Activated CD8-positive, alpha-beta T cell treated with anti-CD3 and anti-CD28 coated beads, Interleukin-2, amount 10 ng/mL, durations not matched to agents 7 days and 5 days (primary cell): ENCODE data around the gene ATP9B. TPM values are rescaled to one million over a fixed set of nuclear protein-coding genes. Genes with fewer than 3 reads are reported as not detected.
A peak's percentile ranks its signal among the peaks of the same experiment; 100 is the strongest.

Source experiments
- ATAC-seq: fragments of 150-1000 bp; cut with Tn5 transposase; one replicate; pipeline ENCODE4 v1.10.0; 2021; ENCODE audit warnings: moderate library complexity
- CTCF ChIA-PET: fragments of 350-600 bp; sonication (Branson Sonifier 250); formaldehyde crosslinking; loops from one replicate; lab custom pipeline; 2021; ENCODE audit warnings: antibody characterized with exemption; lab: Charles Lee
- POLR2A ChIA-PET: fragments of 350-600 bp; sonication (Branson Sonifier 250); formaldehyde crosslinking; loops from one replicate; lab custom pipeline; 2021; ENCODE audit warnings: antibody characterized with exemption; lab: Charles Lee
- DNase-seq: peaks from one replicate; pipeline ENCODE4 v3.0.0-alpha.2; 2020
- H3K27ac Mint-ChIP-seq: one replicate; pipeline ENCODE4 v1.8.0; 2021; ENCODE audit warnings: mild to moderate bottlenecking, mixed read lengths
- H3K27me3 Mint-ChIP-seq: one replicate; pipeline ENCODE4 v1.8.0; 2021; ENCODE audit warnings: low read depth, mixed read lengths
- H3K36me3 Mint-ChIP-seq: one replicate; pipeline ENCODE4 v1.8.0; 2021; ENCODE audit warnings: low read depth, mixed read lengths
- H3K4me1 Mint-ChIP-seq: one replicate; pipeline ENCODE4 v1.8.0; 2021; ENCODE audit warnings: low read depth, mixed read lengths
- H3K4me3 Mint-ChIP-seq: one replicate; pipeline ENCODE4 v1.8.0; 2021; ENCODE audit warnings: mild to moderate bottlenecking, mixed read lengths
- H3K9me3 Mint-ChIP-seq: one replicate; pipeline ENCODE4 v1.8.0; 2022; ENCODE audit warnings: mixed read lengths; ENCODE audit not compliant: insufficient read depth
- total RNA-seq, 2 experiments: library from RNA; stranded (reverse); gene quantifications; one replicate each; pipeline ENCODE4 v1.2.3, GENCODE V29; 2021

Gene ATP9B
- total RNA-seq, 2 experiments from 2014 or later, result 24.8 to 27.3 TPM

GRCh38 chr18:79402209-79402576, 333.0 kb downstream of the ATP9B start:
- Mint-ChIP-seq H3K36me3 (peaks cover 23% of the 10 kb centered on the region), H3K9me3 (no peaks in the 10 kb centered on the region), H3K27ac (peak overlapping the region; percentile 44), H3K4me3 (peak overlapping the region; percentile 85), H3K4me1 (peaks cover 64% of the 10 kb centered on the region), H3K27me3 (no peaks in the 10 kb centered on the region)
- ChIA-PET CTCF (no interaction called here), POLR2A (interaction anchor here (1.9 kb wide), 1 partner anchor 121 kb away, joined by 10 read pairs; no protein-coding TSS in a partner anchor)
- no peak for ATAC-seq
- no peak for DNase-seq

- H3K27me3 Mint-ChIP-seq, result no peaks in the 10 kb centered on the region
- H3K4me1 Mint-ChIP-seq, result peaks cover 63% of the 10 kb centered on the region
- CTCF ChIA-PET, result interaction anchor here (0.7 to 1.2 kb wide), 5 partner anchors 13 to 120 kb away, joined by 3 to 5 read pairs (median 3); no protein-coding TSS in a partner anchor
- H3K36me3 Mint-ChIP-seq, result peaks cover 27% of the 10 kb centered on the region
- ATAC-seq (no peak), DNase-seq (no peak)
- peak overlapping the region; percentile 85 for H3K4me3 Mint-ChIP-seq
- POLR2A ChIA-PET, result interaction anchor here (1.1 to 1.3 kb wide), 2 partner anchors 10 to 631 kb away, joined by 3 to 4 read pairs; partner anchors contain the start of gene RBFA
- no peaks in the 10 kb centered on the region for H3K9me3 Mint-ChIP-seq
- peak overlapping the region; percentile 44 for H3K27ac Mint-ChIP-seq
Observed at GRCh38 chr18:79402977-79403722, 334.0 kb downstream of the ATP9B start.

GRCh38 chr18:79403723-79404566, 334.8 kb downstream of the ATP9B start:
- CTCF ChIA-PET, result interaction anchor here (0.7 to 1.8 kb wide), 6 partner anchors 12 to 119 kb away, joined by 3 to 7 read pairs (median 3); no protein-coding TSS in a partner anchor
- Mint-ChIP-seq H3K36me3 (peaks cover 27% of the 10 kb centered on the region), H3K27me3 (no peaks in the 10 kb centered on the region), H3K4me1 (peaks cover 57% of the 10 kb centered on the region), H3K27ac (peak overlapping the region; percentile 95), H3K4me3 (peak overlapping the region; percentile 85), H3K9me3 (no peaks in the 10 kb centered on the region)
- ATAC-seq (no peak), DNase-seq (no peak)
- POLR2A ChIA-PET, result interaction anchor here (1.1 to 2.5 kb wide), 3 partner anchors 10 to 630 kb away, joined by 3 to 12 read pairs (median 4); partner anchors contain the start of gene RBFA

- POLR2A ChIA-PET, result interaction anchor here (2.5 kb wide), 1 partner anchor 119 kb away, joined by 12 read pairs; no protein-coding TSS in a partner anchor
- H3K4me3 Mint-ChIP-seq, result peak overlapping the region; percentile 85
- H3K27me3 Mint-ChIP-seq, result no peaks in the 10 kb centered on the region
- CTCF ChIA-PET, result interaction anchor here (1.4 to 1.8 kb wide), 3 partner anchors 112 to 240 kb away, joined by 4 to 7 read pairs (median 6); no protein-coding TSS in a partner anchor
- H3K4me1 Mint-ChIP-seq, result peaks cover 54% of the 10 kb centered on the region
- no peaks in the 10 kb centered on the region for H3K9me3 Mint-ChIP-seq
- ATAC-seq (no peak), DNase-seq (no peak)
- peak overlapping the region; percentile 95 for H3K27ac Mint-ChIP-seq
- H3K36me3 Mint-ChIP-seq, result peaks cover 27% of the 10 kb centered on the region
Observed at GRCh38 chr18:79404567-79404910, 335.3 kb downstream of the ATP9B start.

GRCh38 chr18:79405019-79405780, 336.0 kb downstream of the ATP9B start:
- ATAC-seq (no peak), DNase-seq (no peak)
- peak overlapping the region; percentile 85 for H3K4me3 Mint-ChIP-seq
- no peaks in the 10 kb centered on the region for H3K9me3 Mint-ChIP-seq
- peaks cover 27% of the 10 kb centered on the region for H3K36me3 Mint-ChIP-seq
- H3K27ac Mint-ChIP-seq, result peak overlapping the region; percentile 95
- ChIA-PET CTCF (interaction anchor here (0.6 to 1.8 kb wide), 7 partner anchors 8 to 239 kb away, joined by 3 to 8 read pairs (median 6); no protein-coding TSS in a partner anchor), POLR2A (interaction anchor here (0.9 to 2.5 kb wide), 5 partner anchors 9 to 125 kb away, joined by 3 to 12 read pairs (median 4); no protein-coding TSS in a partner anchor)
- H3K27me3 Mint-ChIP-seq, result no peaks in the 10 kb centered on the region
- peaks cover 54% of the 10 kb centered on the region for H3K4me1 Mint-ChIP-seq

GRCh38 chr18:79405781-79406575, 336.8 kb downstream of the ATP9B start:
- DNase-seq, result peak; percentile 95
- peaks cover 53% of the 10 kb centered on the region for H3K4me1 Mint-ChIP-seq
- ATAC-seq, result peak; percentile 85
- ChIA-PET CTCF (interaction anchor here (0.6 to 1.8 kb wide), 7 partner anchors 8 to 238 kb away, joined by 3 to 8 read pairs (median 6); no protein-coding TSS in a partner anchor), POLR2A (interaction anchor here (0.6 to 2.5 kb wide), 6 partner anchors 9 to 344 kb away, joined by 3 to 12 read pairs (median 4); no protein-coding TSS in a partner anchor)
- no peaks in the 10 kb centered on the region for H3K9me3 Mint-ChIP-seq
- H3K4me3 Mint-ChIP-seq, result peak overlapping the region; percentile 71
- peaks cover 26% of the 10 kb centered on the region for H3K36me3 Mint-ChIP-seq
- no peaks in the 10 kb centered on the region for H3K27me3 Mint-ChIP-seq
- H3K27ac Mint-ChIP-seq, result peak overlapping the region; percentile 95

GRCh38 chr18:79406708-79407107, 337.5 kb downstream of the ATP9B start:
- H3K4me3 Mint-ChIP-seq, result peak overlapping the region; percentile 71

GRCh38 chr18:79409313-79409712, 340.1 kb downstream of the ATP9B start:
- Mint-ChIP-seq H3K9me3 (no peaks in the 10 kb centered on the region), H3K4me3 (no peak overlapping the region), H3K27ac (no peak overlapping the region), H3K27me3 (no peaks in the 10 kb centered on the region), H3K4me1 (peaks cover 24% of the 10 kb centered on the region), H3K36me3 (peaks cover 39% of the 10 kb centered on the region)
- ATAC-seq (no peak), DNase-seq (no peak)
- CTCF ChIA-PET, result no interaction called here
- POLR2A ChIA-PET, result no interaction called here

More at GRCh38 chr18:79406708-79407107, 337.5 kb downstream of the ATP9B start:
- DNase-seq (no peak), ATAC-seq (no peak)
- peaks cover 23% of the 10 kb centered on the region for H3K36me3 Mint-ChIP-seq
- peaks cover 46% of the 10 kb centered on the region for H3K4me1 Mint-ChIP-seq
- peak overlapping the region; percentile 95 for H3K27ac Mint-ChIP-seq
- no peaks in the 10 kb centered on the region for H3K27me3 Mint-ChIP-seq
- ChIA-PET POLR2A (interaction anchor here (0.6 to 2.5 kb wide), 2 partner anchors 117 to 345 kb away, joined by 3 to 12 read pairs; no protein-coding TSS in a partner anchor), CTCF (interaction anchor here (1.4 to 1.8 kb wide), 3 partner anchors 10 to 27 kb away, joined by 4 to 8 read pairs (median 7); no protein-coding TSS in a partner anchor)
- H3K9me3 Mint-ChIP-seq, result no peaks in the 10 kb centered on the region

GRCh38 chr18:79410171-79410641, 341.0 kb downstream of the ATP9B start:
- H3K9me3 Mint-ChIP-seq, result no peaks in the 10 kb centered on the region
- ChIA-PET POLR2A (no interaction called here), CTCF (no interaction called here)
- H3K27me3 Mint-ChIP-seq, result no peaks in the 10 kb centered on the region
- DNase-seq (no peak), ATAC-seq (no peak)
- H3K36me3 Mint-ChIP-seq, result peaks cover 38% of the 10 kb centered on the region
- no peak overlapping the region for H3K27ac Mint-ChIP-seq
- peaks cover 15% of the 10 kb centered on the region for H3K4me1 Mint-ChIP-seq
- H3K4me3 Mint-ChIP-seq, result no peak overlapping the region
